OCI-LY7 (cell line): Measurements from ENCODE around the gene GLIS2. TPM values are rescaled to one million over a fixed set of nuclear protein-coding genes. Genes with fewer than 3 reads are reported as not detected.

Experiments used
- BruUV-seq: library from RNA; stranded (reverse); fragments of 400-500 nt; replicated peaks from 2 replicates; lab custom pipeline; 2021; lab: Mats Ljungman, UMichigan
- CTCF ChIA-PET: fragments of 300-600 bp; sonication (Branson Sonifier 250); formaldehyde crosslinking; loops from one replicate; lab custom pipeline; 2022; ENCODE audit warnings: antibody characterized with exemption; ENCODE audit not compliant: unreplicated experiment; lab: Charles Lee
- POLR2A ChIA-PET: fragments of 300-600 bp; sonication (Branson Sonifier 250); formaldehyde crosslinking; loops from one replicate; lab custom pipeline; 2022; ENCODE audit warnings: antibody characterized with exemption; lab: Charles Lee
- DNase-seq: peaks from one replicate; pipeline ENCODE4 v3.0.0-alpha.2; 2015; ENCODE audit warnings: low spot score
- H2AFZ ChIP-seq: fragments of 200-600 bp; sonication (generic), shearing (Covaris generic); 2 replicates; pipeline ENCODE4 v1.6.1; 2014; ENCODE audit warnings: mild to moderate bottlenecking, antibody characterized with exemption, low read length, moderate library complexity
- H3K27ac ChIP-seq: fragments of 200-600 bp; sonication (generic); 2 replicates; pipeline ENCODE4 v1.5.1; 2014; ENCODE audit warnings: mixed run types, low read depth, mild to moderate bottlenecking, moderate library complexity, low read length, inconsistent platforms; ENCODE audit not compliant: poor library complexity, severe bottlenecking
- H3K36me3 ChIP-seq: fragments of 200-600 bp; sonication (generic); 2 replicates; pipeline ENCODE4 v1.6.1; 2014; ENCODE audit warnings: mild to moderate bottlenecking, antibody characterized with exemption, low read length, moderate library complexity, mixed read lengths; ENCODE audit not compliant: insufficient read depth
- H3K4me1 ChIP-seq: fragments of 200-600 bp; sonication (generic); 2 replicates; pipeline ENCODE4 v1.5.1; 2014; ENCODE audit warnings: mild to moderate bottlenecking, low read length; ENCODE audit not compliant: insufficient read depth, poor library complexity, severe bottlenecking
- H3K4me2 ChIP-seq: fragments of 200-600 bp; sonication (generic); 2 replicates; pipeline ENCODE4 v1.6.1; 2014; ENCODE audit warnings: mild to moderate bottlenecking, low read length
- H3K4me3 ChIP-seq: fragments of 200-600 bp; sonication (generic); 2 replicates; pipeline ENCODE4 v1.5.1; 2014; ENCODE audit warnings: mild to moderate bottlenecking, low read depth, low read length; ENCODE audit not compliant: poor library complexity, severe bottlenecking
- H3K79me2 ChIP-seq: fragments of 200-600 bp; sonication (generic); 2 replicates; pipeline ENCODE4 v1.6.1; 2016; ENCODE audit warnings: low read depth, mild to moderate bottlenecking, low read length, moderate library complexity, mixed read lengths; ENCODE audit not compliant: insufficient read depth
- H3K9me2 ChIP-seq: fragments of 200-600 bp; sonication (generic); 2 replicates; pipeline ENCODE4 v1.6.1; 2016; ENCODE audit warnings: mild to moderate bottlenecking, low read length, mixed read lengths; ENCODE audit not compliant: insufficient read depth
- H3K9me3 ChIP-seq: fragments of 200-600 bp; sonication (generic); 2 replicates; pipeline ENCODE4 v1.6.1; 2014; ENCODE audit warnings: mild to moderate bottlenecking, mixed run types, low read length, mixed read lengths
- H4K20me1 ChIP-seq: fragments of 200-600 bp; sonication (generic); 2 replicates; pipeline ENCODE4 v1.6.1; 2014; ENCODE audit warnings: mild to moderate bottlenecking, antibody characterized with exemption, low read length, moderate library complexity, mixed read lengths; ENCODE audit not compliant: insufficient read depth
- CTCF ChIP-seq: fragments of 200-600 bp; sonication (generic); conservative IDR thresholded peaks from 2 replicates; pipeline ENCODE4 v1.5.1; 2014; ENCODE audit warnings: mild to moderate bottlenecking, antibody characterized with exemption, low read length, moderate library complexity, mixed read lengths
- EZH2phosphoT487 ChIP-seq: fragments of 200-600 bp; sonication (generic); IDR thresholded peaks from 2 replicates; pipeline ENCODE4 v1.6.1; 2018; ENCODE audit warnings: low read depth, borderline replicate concordance, mild to moderate bottlenecking, mixed run types, antibody characterized with exemption, low read length, moderate library complexity, mixed read lengths
- intact Hi-C: fragments of 100-400 bp; cut with micrococcal nuclease; formaldehyde crosslinking; loops from one replicate; pipeline ENCODE4 v1.10.0; 2022; ENCODE audit not compliant: unreplicated experiment
- total RNA-seq, 2 experiments: library from RNA; depleted of rRNA in 1 of 2; stranded (reverse); fragments of >200 nt in 1 of 2; shearing (Covaris generic) in 1 of 2; gene quantifications; 2 replicates each; pipeline ENCODE4 v1.2.3, GENCODE V29; 2014 to 2022

Gene GLIS2
- total RNA-seq, 2 experiments from 2014 or later, result 0.08 TPM; not detected in 1

GRCh38 chr16:4370570-4371356 is 54.9 kb downstream of the GLIS2 start:
- ChIA-PET POLR2A (interaction anchor here (0.5 to 1.3 kb wide), 2 partner anchors 18 to 26 kb away, joined by 3 read pairs; no protein-coding TSS in a partner anchor), CTCF (no interaction called here)
- no peak overlapping the region for H3K27ac ChIP-seq
- intact Hi-C loops, result no loop called here
- peaks cover 6% of the 10 kb centered on the region; the same call in 1 of the 2 replicates for H4K20me1 ChIP-seq
- H3K4me1 ChIP-seq, result peaks cover 22% of the 10 kb centered on the region
- H3K79me2 ChIP-seq, result no peaks in the 10 kb centered on the region
- DNase-seq, result no peak
- H3K4me3 ChIP-seq, result no peak overlapping the region
- no peak overlapping the region for H2AFZ ChIP-seq
- no peak overlapping the region for H3K4me2 ChIP-seq
- H3K9me2 ChIP-seq, result no peaks in the 10 kb centered on the region
- H3K9me3 ChIP-seq, result no peaks in the 10 kb centered on the region
- H3K36me3 ChIP-seq, result peaks cover 10% of the 10 kb centered on the region; the same call in 1 of the 2 replicates
- BruUV-seq, result no TSS peak
- no peak for TF ChIP-seq CTCF
- TF ChIP-seq EZH2phosphoT487, result no peak

GRCh38 chr16:4371357-4372000 is 55.6 kb downstream of the GLIS2 start, which contains the start of gene VASN:
Gene VASN, plus strand, starts transcription at chr16:4371848. Its CDS starts 9,030 bp downstream, at chr16:4380878.
- intact Hi-C loops, result no loop called here
- CTCF ChIA-PET, result no interaction called here

More at GRCh38 chr16:4371357-4372000, 55.6 kb downstream of the GLIS2 start, which contains the start of gene VASN:
- peaks cover 22% of the 10 kb centered on the region for H3K4me1 ChIP-seq
- H3K36me3 ChIP-seq, result peaks cover 10% of the 10 kb centered on the region; the same call in 1 of the 2 replicates
- no peak within 1 kb of the TSS for H3K27ac ChIP-seq
- peak within 1 kb of the TSS; percentile 54 for H3K4me3 ChIP-seq
- no peaks in the 10 kb centered on the region for H3K9me3 ChIP-seq
- H3K4me2 ChIP-seq, result peak within 1 kb of the TSS; percentile 64
- no peak within 1 kb of the TSS for H2AFZ ChIP-seq
- POLR2A ChIA-PET, result no interaction called here
- H3K9me2 ChIP-seq, result no peaks in the 10 kb centered on the region
- TF ChIP-seq CTCF (no peak), EZH2phosphoT487 (no peak)
- peak; percentile 64 for DNase-seq
- peaks cover 6% of the 10 kb centered on the region; the same call in 1 of the 2 replicates for H4K20me1 ChIP-seq
- BruUV-seq, result no TSS peak
- H3K79me2 ChIP-seq, result no peaks in the 10 kb centered on the region
